IMR-90 (cell line): ENCODE data around the gene CSNK1D.

ENCODE experiments used
- CTCF ChIP-seq: conservative IDR thresholded peaks from 2 replicates; pipeline ENCODE4 v1.5.1; 2012; ENCODE audit warnings: mild to moderate bottlenecking, low read depth, low read length, improper control_type of control experiment
- FOS ChIP-seq: fragments of 150-350 bp; IDR thresholded peaks from 2 replicates; pipeline ENCODE4 v1.6.1; 2016; ENCODE audit warnings: low read depth, low read length
- MAZ ChIP-seq: IDR thresholded peaks from 2 replicates; pipeline ENCODE4 v1.6.1; 2012; ENCODE audit warnings: low read depth, mild to moderate bottlenecking, low read length, improper control_type of control experiment, moderate library complexity, borderline replicate concordance
- POLR2A ChIP-seq: IDR thresholded peaks from 2 replicates; pipeline ENCODE4 v1.6.1; 2012; ENCODE audit warnings: mild to moderate bottlenecking, low read depth, low read length
- RAD21 ChIP-seq: IDR thresholded peaks from 2 replicates; pipeline ENCODE4 v1.6.1; 2012; ENCODE audit warnings: low read length, improper control_type of control experiment

- TF ChIP-seq CTCF (no peak), MAZ (no peak), POLR2A (no peak), FOS (no peak), RAD21 (no peak)
Observed at GRCh38 chr17:82219753-82220709, 53.5 kb downstream of the CSNK1D start.
